Nucleus accumbens (tissue), 56 donors: ENCODE data around the gene SLCO6A1.
"Not testable (repeated sequence)": the region's sequence is repeated elsewhere in the genome, so short reads cannot be mapped to it uniquely, and the experiment has no call there.

Source experiments
- DNase-seq, 56 donors: peaks; one replicate each; lab custom pipeline; 2025; lab: John Stamatoyannopoulos, UW

Gene SLCO6A1, protein sequence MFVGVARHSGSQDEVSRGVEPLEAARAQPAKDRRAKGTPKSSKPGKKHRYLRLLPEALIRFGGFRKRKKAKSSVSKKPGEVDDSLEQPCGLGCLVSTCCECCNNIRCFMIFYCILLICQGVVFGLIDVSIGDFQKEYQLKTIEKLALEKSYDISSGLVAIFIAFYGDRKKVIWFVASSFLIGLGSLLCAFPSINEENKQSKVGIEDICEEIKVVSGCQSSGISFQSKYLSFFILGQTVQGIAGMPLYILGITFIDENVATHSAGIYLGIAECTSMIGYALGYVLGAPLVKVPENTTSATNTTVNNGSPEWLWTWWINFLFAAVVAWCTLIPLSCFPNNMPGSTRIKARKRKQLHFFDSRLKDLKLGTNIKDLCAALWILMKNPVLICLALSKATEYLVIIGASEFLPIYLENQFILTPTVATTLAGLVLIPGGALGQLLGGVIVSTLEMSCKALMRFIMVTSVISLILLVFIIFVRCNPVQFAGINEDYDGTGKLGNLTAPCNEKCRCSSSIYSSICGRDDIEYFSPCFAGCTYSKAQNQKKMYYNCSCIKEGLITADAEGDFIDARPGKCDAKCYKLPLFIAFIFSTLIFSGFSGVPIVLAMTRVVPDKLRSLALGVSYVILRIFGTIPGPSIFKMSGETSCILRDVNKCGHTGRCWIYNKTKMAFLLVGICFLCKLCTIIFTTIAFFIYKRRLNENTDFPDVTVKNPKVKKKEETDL

DNA sequence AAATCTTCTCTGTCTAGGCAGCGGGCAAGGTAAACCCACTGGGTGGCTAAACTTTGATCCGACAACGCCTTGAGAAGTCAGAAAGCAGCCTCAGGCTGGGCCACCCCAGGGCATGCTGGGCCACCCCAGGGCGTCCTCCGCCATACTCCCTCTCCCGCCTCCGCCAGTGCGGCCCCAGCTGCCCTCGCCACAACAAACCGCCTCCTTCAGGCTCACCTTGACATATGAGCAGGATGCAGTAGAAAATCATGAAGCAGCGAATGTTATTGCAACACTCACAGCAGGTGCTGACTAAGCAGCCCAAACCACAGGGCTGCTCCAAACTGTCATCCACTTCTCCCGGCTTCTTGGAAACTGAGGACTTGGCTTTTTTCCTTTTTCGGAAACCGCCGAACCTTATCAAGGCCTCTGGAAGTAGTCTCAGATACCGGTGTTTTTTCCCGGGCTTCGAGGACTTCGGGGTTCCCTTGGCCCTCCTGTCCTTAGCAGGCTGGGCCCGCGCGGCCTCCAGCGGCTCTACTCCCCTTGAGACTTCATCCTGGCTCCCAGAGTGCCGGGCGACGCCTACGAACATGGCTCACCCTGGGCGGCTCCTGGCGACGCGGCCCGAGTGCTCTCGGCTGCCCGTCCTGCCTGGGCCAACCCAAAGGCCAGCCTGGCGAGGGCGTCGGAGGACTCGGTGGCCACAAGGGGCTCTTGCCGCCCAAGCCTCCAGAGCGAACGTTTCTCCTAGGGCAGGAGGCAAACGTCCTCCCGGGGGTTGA is at the start of gene SLCO6A1:
SLCO6A1 (minus strand) TSS at position 731 of the 764 bp plus-strand sequence; CDS start at position 574, 157 bp downstream.
- DNase-seq, result no peak

DNA sequence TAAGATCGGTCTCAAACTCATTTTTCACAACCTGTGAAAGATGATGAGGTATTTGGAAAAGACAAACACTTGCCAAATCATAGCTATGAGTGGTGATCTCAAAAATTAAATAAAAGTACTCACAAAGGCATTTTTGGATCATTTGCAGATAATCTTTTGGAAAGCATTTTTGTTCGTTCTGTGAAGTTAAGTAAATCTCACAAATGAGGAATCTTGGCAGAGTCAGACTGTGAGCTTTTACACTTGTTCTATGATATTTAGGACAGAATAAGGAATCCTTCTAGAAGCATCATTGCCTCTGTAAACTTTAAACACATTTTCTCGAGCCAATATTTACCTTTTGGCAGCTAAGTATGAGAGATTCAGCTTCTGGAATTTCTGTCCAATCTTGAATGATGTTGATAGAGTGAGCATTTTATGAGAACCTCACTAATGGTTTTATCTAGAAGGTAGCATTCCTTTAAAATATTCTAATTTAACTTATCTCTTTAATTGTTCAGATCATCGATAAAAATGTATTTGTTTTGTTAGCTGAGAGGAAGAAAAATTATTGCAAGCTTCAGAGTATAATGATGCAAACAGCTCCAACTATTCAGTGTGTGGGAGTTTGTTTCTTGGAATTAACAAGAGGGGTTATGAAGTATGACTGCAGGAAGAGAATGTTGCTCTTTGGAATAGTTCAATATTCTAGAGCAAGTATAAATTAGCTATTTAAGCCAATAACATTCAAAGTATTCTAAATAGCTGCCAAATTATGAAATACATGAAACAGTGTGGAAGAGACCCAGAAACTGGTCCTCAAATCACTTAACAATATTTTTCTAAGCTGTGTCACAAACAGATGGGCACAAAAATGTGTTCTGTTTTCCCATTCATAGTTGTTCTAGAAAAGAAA is 48.6 kb upstream of the SLCO6A1 start:
- no peak for DNase-seq

DNA sequence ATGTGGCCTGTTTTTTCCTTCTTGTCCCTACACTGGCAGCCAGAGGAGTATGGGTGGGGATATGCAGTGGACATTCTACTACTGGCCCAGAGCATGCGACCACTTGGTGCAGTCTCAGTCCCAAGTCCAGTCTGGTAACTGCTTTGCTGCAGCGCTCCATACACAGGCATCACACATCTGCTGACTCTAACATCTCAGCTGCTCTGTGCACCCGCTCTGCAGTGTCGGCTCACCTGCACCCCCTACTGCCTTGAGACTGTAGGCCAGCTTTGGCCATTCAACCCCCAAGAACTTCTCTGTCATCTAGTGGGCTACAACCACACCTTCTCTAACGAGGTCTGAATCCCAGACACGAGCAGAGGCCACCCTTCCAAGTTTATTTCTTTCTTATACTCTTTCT is 46.4 kb upstream of the SLCO6A1 start:
- DNase-seq, result peak in 1 of 56 donors; percentile 2

DNA sequence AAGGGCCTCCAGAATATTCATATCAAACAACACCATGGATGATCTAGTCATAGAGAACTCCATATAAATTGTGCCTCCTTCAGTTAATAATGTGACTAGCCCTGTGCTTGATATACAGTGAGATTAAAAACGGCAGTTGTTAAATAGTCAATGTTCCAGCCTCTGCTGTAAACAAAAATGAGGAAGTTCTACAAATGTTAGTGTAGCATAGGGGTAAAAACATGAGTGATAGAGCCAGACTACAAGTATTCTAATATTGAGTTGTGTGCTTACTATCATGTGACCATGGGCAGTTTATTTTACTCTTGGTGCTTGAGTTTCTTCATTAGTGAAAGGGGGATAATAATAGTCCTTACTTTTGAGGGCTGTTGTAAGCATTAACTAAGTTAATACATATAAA is 43.3 kb upstream of the SLCO6A1 start:
- DNase-seq, result no peak

DNA sequence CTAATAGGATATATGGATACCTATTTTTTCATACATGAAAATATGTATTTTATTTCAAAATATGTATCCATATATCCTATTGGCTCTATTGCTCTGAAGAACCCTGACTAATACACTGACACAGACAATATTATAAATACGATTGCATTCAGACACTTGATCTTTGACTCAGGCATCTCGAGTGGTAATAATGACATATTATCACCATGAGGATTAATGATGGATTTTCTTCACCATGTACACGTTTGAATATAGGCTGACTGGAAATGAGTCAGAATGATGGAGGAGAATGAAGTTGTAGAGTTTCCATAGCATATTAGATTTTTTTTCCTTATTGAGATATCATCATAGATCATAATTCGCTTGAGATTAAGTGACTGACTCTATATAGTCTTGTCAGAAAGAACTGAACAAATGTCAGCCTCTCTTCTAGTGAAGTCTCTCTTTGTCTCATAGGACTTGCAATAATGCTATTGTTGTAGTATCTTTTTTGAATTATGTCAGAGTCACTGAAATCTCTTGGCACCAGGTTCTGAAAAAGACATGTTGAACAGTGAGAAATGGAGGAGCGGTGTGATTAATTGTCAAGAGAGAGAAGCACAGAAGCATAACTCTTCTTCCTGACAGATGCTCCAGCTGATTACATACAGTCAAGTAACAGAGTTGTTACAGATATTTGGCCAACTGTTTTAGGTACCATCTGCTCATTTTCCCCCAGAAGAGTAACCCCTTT is 41.4 kb upstream of the SLCO6A1 start:
- DNase-seq, result no peak

DNA sequence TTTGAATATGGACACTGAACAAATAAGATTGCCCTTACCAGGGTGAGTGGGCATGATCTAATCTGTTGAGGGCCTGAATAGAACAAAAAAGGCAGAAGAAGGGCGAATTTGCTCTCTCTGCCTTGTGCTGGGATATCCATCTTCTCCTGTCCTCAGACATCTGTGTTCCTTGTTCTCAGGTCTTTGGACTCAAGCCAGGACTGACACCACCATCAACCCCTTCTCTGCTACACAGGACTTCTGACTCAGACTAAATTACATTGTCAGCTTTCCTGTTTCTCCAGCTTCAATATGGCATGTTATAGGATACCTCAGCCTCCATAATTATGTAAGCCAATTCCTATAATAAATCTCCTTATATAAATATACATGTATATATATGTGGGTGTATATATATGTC is 40.8 kb upstream of the SLCO6A1 start:
- DNase-seq, result no peak

DNA sequence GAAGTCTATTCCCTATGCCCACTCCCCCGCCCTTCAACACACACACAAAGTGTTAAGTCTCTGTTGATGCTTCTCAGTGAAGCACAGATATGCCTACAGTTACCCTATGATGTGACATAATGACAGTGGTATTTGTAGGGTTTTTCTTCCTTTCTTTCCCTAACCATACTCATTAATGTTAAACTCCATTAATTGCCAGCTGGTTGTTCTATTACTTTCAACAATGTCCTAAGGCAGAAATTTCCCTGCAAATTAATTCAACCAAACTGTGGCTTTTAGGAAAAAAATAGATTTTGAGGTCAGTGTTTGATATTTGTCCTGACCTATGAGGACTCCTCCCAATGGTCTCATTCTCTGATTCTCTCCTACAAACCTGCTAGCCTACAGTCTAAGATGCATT is 38.2 kb upstream of the SLCO6A1 start:
- DNase-seq, result no peak

DNA sequence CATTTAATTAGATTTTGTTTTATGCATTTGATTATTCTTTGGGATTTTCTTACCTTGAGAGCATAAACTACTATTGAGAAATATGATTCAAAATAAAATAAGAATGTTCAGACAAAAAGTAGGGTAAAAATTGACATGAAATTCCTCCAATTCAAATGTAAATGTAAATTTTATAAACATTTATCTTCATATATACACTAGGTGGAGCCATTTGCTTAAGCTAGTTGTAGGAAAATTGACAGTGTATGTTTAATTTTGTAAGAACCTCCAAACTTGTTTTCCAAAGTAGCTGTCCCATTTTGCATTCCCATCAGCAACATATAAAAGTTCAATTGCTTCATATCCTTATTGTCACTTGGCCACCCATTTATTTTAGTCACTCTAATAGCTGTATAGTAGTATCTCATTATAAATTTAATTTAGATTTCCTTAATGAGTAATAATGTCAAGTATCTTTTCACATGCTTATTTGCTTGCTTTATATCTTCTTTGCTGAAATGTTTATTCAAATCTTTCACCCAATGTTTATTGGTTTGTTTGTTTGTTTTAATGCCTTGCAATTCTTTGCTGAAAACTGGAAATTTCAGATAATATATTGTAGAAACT is 37.6 kb upstream of the SLCO6A1 start:
- DNase-seq, result no peak

DNA sequence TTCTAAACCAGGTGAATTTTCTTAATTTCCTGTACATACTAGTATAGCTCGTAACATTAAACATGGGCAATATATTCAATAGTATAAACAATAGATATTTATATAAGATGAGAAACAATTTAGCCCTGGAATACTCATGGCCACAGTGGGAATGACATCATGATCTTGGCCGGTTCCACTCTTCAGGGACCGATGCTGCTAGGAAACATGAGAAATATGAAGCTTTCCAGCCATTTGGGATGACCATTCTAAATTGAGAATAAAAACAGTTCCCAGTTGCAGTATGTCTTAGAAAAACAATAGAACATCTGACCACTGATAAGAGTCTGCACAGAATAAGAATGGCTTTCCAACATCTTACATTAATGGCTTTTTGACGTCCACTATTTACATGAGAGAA is 33.3 kb upstream of the SLCO6A1 start:
- DNase-seq, result no peak

DNA sequence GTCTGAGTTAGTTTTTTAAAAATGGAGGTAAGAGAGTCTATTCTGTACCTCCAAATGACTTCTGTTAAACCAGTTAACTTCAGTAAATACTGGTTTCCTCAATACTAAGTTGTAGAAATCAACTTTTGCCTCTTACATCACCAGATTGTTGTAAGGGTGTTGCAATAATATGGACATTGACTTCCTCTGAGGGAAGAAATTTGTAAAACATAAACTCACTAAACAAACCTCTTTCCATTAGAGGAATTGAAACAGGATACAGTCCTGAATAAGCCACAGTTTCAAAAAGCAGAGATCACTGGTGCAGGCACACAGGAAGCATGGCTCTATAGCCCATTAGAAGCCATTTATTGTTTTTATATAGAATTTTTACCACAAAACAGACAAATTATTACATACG is 32.7 kb upstream of the SLCO6A1 start:
- no peak for DNase-seq

DNA sequence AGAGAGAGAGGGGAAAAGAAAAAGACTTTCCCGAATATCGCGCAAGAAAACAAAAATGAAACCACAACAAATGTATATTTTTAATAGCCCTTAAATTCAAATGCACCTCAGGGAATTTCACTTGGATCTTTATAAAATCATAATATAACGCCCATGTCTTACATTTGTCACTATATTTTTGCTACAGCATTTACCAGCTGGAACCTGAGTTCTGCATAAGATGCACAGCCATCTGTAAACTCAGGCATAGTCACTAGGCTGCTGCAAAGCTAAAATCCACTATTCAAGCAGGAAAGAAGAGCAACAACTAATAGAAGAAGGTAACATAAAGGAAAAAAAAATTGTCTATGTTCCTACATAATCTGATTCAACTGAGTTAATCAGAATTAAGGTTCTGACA is 30.6 kb upstream of the SLCO6A1 start:
- DNase-seq, result no peak

DNA sequence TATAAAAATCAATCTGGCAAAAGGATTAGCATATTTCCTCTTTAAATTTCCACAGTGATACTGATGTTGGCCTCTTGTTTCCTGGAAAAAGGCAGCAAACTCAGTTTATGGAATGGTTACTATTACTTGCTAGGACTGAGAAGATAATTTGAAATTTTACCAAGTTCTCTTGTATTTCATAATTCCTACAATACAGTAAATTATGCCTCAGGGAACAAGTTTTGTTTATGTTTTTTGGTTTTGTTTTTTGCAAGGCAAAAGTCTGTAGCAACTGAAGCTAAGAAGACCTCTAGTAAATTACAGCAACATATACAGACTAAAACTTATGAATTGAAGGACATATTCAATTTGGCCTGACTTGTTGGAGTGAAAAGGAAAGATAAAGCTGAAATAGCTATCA is 30.2 kb upstream of the SLCO6A1 start:
- DNase-seq, result no peak

DNA sequence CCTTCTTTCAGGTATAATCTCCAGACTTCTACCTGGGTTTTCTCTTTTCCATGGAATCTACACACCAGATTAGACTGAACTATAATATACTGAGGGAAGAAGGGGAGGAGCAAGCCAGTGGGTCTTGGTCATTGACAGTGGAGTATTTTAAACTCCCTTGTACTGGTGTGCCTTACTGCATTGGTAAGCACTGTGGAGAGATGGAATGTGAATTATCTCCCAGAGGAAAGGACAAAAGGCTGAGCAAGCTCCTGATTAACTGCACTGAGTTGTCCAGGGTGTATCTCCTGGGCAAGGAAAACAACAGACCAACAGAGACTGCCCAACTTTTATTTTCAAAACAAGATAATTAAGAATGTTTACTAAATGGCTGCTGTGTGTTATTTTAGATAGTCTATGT is 29.8 kb upstream of the SLCO6A1 start:
- no peak for DNase-seq

DNA sequence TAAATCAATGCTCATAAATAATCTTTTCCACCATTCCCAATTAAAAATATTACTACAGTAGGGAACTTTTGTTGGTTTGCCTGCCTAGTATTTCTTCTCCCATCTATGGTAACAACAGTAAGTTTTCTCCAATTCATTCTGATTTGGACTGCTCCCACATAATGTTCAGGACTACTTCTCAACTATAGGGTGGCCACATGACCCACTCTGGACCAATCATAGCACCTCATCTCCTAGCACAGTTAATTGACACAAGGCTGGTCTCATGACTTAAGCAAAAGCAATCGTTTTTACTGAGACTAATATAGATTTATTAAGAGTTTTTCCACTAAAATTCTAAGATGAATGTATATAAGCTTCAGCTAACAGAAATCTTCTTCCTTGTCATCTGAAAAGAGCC is 28.7 kb upstream of the SLCO6A1 start:
- DNase-seq, result no peak

DNA sequence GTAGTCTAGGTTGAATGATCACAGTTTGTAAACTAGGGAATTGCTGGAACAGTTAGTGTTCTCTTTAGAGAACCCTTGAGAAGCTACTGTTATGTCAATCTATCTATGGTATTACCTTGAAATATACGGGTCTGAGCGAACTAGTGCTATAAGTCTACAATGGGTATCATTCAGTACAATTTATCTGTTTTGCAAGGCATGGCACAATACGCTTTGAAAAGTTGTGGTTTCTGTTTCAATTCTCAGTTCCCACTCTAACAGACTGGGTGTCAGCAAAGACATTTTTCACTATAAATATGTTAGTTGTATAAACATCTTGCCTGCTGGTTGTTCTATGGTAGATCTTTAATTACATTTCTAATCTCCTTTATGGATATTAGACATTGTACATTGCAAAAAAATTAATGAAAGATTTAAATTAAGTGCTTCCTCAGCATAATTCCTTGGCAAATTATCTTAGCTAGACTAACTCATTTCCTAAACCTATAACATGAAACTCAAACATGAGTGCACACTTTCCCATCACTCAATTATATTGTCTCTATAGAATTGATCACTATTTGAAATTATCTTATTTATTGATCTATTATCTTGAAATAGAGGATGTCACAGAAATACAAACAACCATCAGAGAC is 24.9 kb upstream of the SLCO6A1 start:
- no peak for DNase-seq

DNA sequence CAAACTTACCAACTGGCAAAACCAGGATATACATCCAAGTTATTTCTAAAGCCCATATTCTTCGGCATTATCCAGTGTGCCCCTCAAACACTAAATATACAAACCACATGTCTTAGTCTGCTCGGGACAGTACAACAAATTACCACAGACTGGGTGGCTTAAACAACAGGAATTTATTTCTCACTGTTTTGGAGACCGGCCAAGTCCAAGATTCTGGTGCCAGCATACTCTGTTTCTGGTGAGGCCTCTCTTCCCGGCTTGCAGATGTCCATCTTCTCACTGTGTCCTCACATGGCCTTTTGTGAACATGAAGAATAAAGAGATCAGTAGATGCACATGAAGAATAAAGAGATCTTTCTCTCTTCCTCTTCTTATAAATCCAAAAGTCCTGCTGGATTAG is 12.9 kb upstream of the SLCO6A1 start:
- peak in 31 of 56 donors; percentile 1 to 53 (median 13) for DNase-seq

DNA sequence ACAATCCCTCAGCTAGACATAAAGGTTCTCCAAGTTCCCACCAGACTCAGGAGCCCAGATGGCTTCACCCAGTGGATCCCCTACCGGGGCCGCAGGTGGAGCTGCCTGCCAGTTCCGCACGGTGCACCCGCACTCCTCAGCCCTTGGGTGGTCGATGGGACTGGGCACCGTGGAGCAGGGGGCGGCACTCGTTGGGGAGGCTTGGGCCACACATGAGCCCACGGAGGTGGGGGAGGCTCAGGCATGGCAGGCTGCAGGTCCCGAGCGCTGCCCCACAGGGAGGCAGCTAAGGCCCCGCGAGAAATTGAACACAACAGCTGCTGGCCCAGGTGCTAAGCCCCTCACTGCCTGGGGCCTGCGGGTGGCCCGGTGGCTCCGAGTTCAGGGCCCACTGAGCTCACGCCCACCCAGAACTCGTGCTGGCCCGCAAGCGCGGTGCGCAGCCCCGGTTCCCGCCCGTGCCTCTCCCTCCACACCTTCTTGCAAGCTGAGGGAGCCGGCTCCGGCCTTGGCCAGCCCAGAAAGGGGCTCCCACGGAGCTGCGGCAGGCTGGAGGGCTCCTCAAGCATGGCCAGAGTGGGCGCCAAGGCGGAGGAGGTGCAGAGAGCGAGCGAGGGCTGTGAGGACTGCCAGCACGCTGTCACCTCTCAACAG is 7.4 kb downstream of the SLCO6A1 start:
- DNase-seq, result not testable (repeated sequence)

DNA sequence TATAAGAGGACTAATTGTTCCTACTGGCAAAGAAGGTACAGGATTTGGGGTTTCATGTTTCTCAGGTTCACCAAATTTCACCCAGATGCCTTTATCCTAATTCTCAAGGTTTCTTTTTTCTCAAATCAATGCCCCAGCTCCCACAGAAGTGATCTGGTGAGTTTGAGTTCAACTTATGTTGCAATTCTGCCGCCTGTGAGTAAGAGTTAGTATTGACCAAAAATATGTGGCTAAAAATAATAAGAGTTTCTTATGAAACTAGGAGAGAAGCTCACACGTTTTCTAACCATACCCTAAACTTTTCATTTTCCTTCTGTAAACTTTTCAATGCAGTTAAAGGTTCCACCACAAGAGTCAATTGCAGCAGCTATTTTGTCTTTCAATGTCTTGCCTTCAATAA is 15.1 kb downstream of the SLCO6A1 start:
- DNase-seq, result no peak
